ENCODE measurements around the gene TRIP6.

GRCh38 chr7:100852048-100852872 lies 14.9 kb upstream of the TRIP6 start, which contains the start of gene SLC12A9:
- TF ChIP-seq NANOG (IDR thresholded peaks at IDR 0.05; ENCODE audit: borderline replicate concordance) (no peak), CTCF (conservative IDR thresholded peaks at IDR 0.05; ENCODE audit: low read depth in 2 of 2) (peak; percentile 90 to 97), EZH2 (IDR thresholded peaks at IDR 0.05; ENCODE audit: low read depth, unreplicated experiment) (no peak), CREB1 (CRISPR knock-in tag; IDR thresholded peaks at IDR 0.05; ENCODE audit: low read depth) (peak; percentile 84)

Measured in GM23338 (cell line).